GM18870 (cell line): Measurements from ENCODE around the gene TAPBP.

Source experiments
- ATAC-seq: cut with Tn5 transposase; IDR thresholded peaks from one replicate; pipeline ENCODE4 v1.9.1; 2021; ENCODE audit warnings: moderate library complexity; ENCODE audit not compliant: unreplicated experiment

The TAPBP gene

GRCh38 chr6:33249732-33250630 is 63.9 kb downstream of the TAPBP start:
- no peak for ATAC-seq
